ENCODE results near the gene UNC45B. TPM values are rescaled to one million over a fixed set of nuclear protein-coding genes. Genes with fewer than 3 reads are reported as not detected.

The UNC45B gene
- total RNA-seq, 1 experiment from 2014 or later = not detected

GRCh38 chr17:35127751-35128514, 19.7 kb upstream of the UNC45B start:
- BruUV-seq (replicated peaks) = no TSS peak
- ChIA-PET CTCF (interaction anchor here (0.6 kb wide), 1 partner anchor 411 kb away, joined by 3 read pairs; no protein-coding TSS in a partner anchor), RAD21 (ENCODE audit: low non-redundant PET in 1 of 2, low total read pairs in 2 of 2, uncharacterized antibody in 2 of 2, unreplicated experiment in 2 of 2) (no interaction called here), POLR2A (no interaction called here)
- intact Hi-C loops (cut with micrococcal nuclease) = loop anchor here (1.0 to 5.0 kb wide), 2 partner anchors 15 to 619 kb away; no protein-coding TSS in a partner anchor
- Histone ChIP-seq H3K9me2 (ENCODE audit: insufficient read depth) (no peaks in the 10 kb centered on the region), H3K27ac (ENCODE audit: low read depth, low read length) (no peak overlapping the region), H3K27me3 (ENCODE audit: insufficient read depth, low read length) (no peaks in the 10 kb centered on the region), H4K20me1 (ENCODE audit: insufficient read depth) (no peaks in the 10 kb centered on the region), H3K36me3 (ENCODE audit: control insufficient read depth in 1 of 2, insufficient read depth in 2 of 2, low read length in 2 of 2) (peaks cover 8 to 20% of the 10 kb centered on the region in 2 experiments; a peak in 3 of 4 replicates), H3K9ac (ENCODE audit: low read length) (no peak overlapping the region), H3K79me2 (ENCODE audit: insufficient read depth, low read length) (no peaks in the 10 kb centered on the region), H3K4me2 (ENCODE audit: low read length) (no peak overlapping the region), H3K4me1 (ENCODE audit: control insufficient read depth in 1 of 2, insufficient read depth in 2 of 2, low read length in 2 of 2) (no peaks in the 10 kb centered on the region), H3K4me3 (replicated peaks in 1 of 2; ENCODE audit: low read depth in 1 of 2, low read length in 2 of 2) (no peak overlapping the region), H2AFZ (ENCODE audit: low read depth, low read length, poor library complexity, severe bottlenecking) (no peak overlapping the region), H3K9me3 (ENCODE audit: control insufficient read depth in 1 of 2, insufficient read depth in 1 of 2, low read depth in 1 of 2, low read length in 2 of 2) (no peaks in the 10 kb centered on the region)
- ATAC-seq (no peak), DNase-seq (ENCODE audit: low read depth, low spot score) (no peak)
- TF ChIP-seq JUND (IDR thresholded peaks at IDR 0.05) = no peak
- no peak for TF ChIP-seq CEBPB (IDR thresholded peaks at IDR 0.05; ENCODE audit: low read depth)
- no peak for TF ChIP-seq CBX3 (IDR thresholded peaks at IDR 0.05; ENCODE audit: low read depth)
- TF ChIP-seq TCF7L2 (IDR thresholded peaks at IDR 0.05; ENCODE audit: borderline replicate concordance, extremely low read depth, insufficient read depth, insufficient read length) = no peak
- TF ChIP-seq, protein P1, sequence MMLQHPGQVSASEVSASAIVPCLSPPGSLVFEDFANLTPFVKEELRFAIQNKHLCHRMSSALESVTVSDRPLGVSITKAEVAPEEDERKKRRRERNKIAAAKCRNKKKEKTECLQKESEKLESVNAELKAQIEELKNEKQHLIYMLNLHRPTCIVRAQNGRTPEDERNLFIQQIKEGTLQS (IDR thresholded peaks at IDR 0.05) = no peak
- no peak for TF ChIP-seq SRF (IDR thresholded peaks at IDR 0.05; ENCODE audit: low read depth)
- TF ChIP-seq FOSL1 (IDR thresholded peaks at IDR 0.05; ENCODE audit: low read depth) = no peak
- TF ChIP-seq EZH2phosphoT487 (IDR thresholded peaks at IDR 0.05; ENCODE audit: borderline replicate concordance) = no peak
- TF ChIP-seq MAX (IDR thresholded peaks at IDR 0.05) = no peak
- TF ChIP-seq YY1 (IDR thresholded peaks at IDR 0.05; ENCODE audit: extremely low read depth, insufficient replicate concordance, low read depth, low read length) = no peak
- no peak for TF ChIP-seq SIN3A (IDR thresholded peaks at IDR 0.05; ENCODE audit: low read depth)
- TF ChIP-seq ELF1 (IDR thresholded peaks at IDR 0.05; ENCODE audit: borderline replicate concordance, low read depth) = no peak
- TF ChIP-seq CTCF (IDR thresholded peaks at IDR 0.05 in 2 of 3, conservative IDR thresholded peaks at IDR 0.05 in 1 of 3; ENCODE audit: borderline replicate concordance in 1 of 3, insufficient read depth in 1 of 3, low read depth in 2 of 3, low read length in 2 of 3) = no peak
- TF ChIP-seq ZBTB33 (IDR thresholded peaks at IDR 0.05; ENCODE audit: extremely low read depth, insufficient replicate concordance, low read length) = no peak
- no peak for TF ChIP-seq RAD21 (IDR thresholded peaks at IDR 0.05; ENCODE audit: low read depth)
- no peak for TF ChIP-seq ZNF274 (IDR thresholded peaks at IDR 0.05; ENCODE audit: low read depth, low read length)
- TF ChIP-seq EZH2 (IDR thresholded peaks at IDR 0.05) = no peak
- TF ChIP-seq POLR2A (IDR thresholded peaks at IDR 0.05; ENCODE audit: borderline replicate concordance, extremely low read depth, insufficient read depth, insufficient read length) = no peak
